ENCODE data around the gene MSH2. TPM values are rescaled to one million over a fixed set of nuclear protein-coding genes. Genes with fewer than 3 reads are reported as not detected.

Gene MSH2
- total RNA-seq, 1 experiment from 2014 or later = 8.7 TPM

GRCh38 chr2:47386551-47386950, 16.4 kb upstream of the MSH2 start:
- Mint-ChIP-seq H3K9me3 (ENCODE audit: unreplicated experiment) (no peaks in the 10 kb centered on the region), H3K27me3 (ENCODE audit: insufficient read depth, unreplicated experiment) (no peaks in the 10 kb centered on the region), H3K4me1 (ENCODE audit: insufficient read depth, unreplicated experiment) (no peaks in the 10 kb centered on the region), H3K4me3 (ENCODE audit: unreplicated experiment) (no peak overlapping the region), H3K27ac (ENCODE audit: low read depth, unreplicated experiment) (no peak overlapping the region), H3K36me3 (ENCODE audit: insufficient read depth, unreplicated experiment) (no peaks in the 10 kb centered on the region)
- POLR2A ChIA-PET = interaction anchor here (3.2 kb wide), 1 partner anchor 52 kb away, joined by 10 read pairs; no protein-coding TSS in a partner anchor
- CTCF ChIA-PET = interaction anchor here (0.6 to 7.5 kb wide), 12 partner anchors 10 to 1700 kb away, joined by 3 to 281 read pairs (median 4); no protein-coding TSS in a partner anchor
- intact Hi-C loops (cut with micrococcal nuclease) = no loop called here
- no peak for TF ChIP-seq CTCF (IDR thresholded peaks at IDR 0.05; ENCODE audit: unreplicated experiment)
- no TSS peak for BruUV-seq (replicated peaks)
- DNase-seq (ENCODE audit: unreplicated experiment) = no peak

DNA sequence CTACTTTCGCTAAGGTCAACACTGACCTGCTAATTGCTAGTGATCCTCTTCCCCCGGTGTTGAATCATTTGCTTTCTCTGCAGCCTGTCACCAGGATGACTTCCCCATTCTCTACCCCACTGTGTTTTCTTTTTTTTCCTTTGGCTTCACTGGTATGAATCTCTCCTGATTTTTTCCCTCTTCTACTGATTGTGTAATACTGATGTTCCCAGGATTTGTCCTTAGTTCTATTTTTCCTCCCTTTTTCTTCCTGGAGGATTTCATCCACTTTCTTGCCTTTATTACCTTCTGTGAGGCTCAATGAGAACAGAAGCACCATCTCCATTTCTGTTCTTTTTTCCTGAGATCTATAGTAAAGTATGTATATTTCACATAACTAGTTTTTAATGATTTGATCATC, 14.1 kb upstream of the MSH2 start:
- Mint-ChIP-seq H3K36me3 (ENCODE audit: insufficient read depth, unreplicated experiment) (no peaks in the 10 kb centered on the region), H3K27me3 (ENCODE audit: insufficient read depth, unreplicated experiment) (no peaks in the 10 kb centered on the region), H3K9me3 (ENCODE audit: unreplicated experiment) (no peaks in the 10 kb centered on the region), H3K4me1 (ENCODE audit: insufficient read depth, unreplicated experiment) (no peaks in the 10 kb centered on the region), H3K27ac (ENCODE audit: low read depth, unreplicated experiment) (no peak overlapping the region), H3K4me3 (ENCODE audit: unreplicated experiment) (no peak overlapping the region)
- BruUV-seq (replicated peaks) = no TSS peak
- no peak for DNase-seq (ENCODE audit: unreplicated experiment)
- intact Hi-C loops (cut with micrococcal nuclease) = loop anchor here (1.0 kb wide), 1 partner anchor 54 kb away; no protein-coding TSS in a partner anchor
- TF ChIP-seq CTCF (IDR thresholded peaks at IDR 0.05; ENCODE audit: unreplicated experiment) = no peak
- ChIA-PET CTCF (interaction anchor here (0.5 to 7.5 kb wide), 23 partner anchors 10 to 755 kb away, joined by 3 to 281 read pairs (median 5); no protein-coding TSS in a partner anchor), POLR2A (interaction anchor here (1.2 to 3.2 kb wide), 2 partner anchors 49 to 54 kb away, joined by 4 to 10 read pairs; no protein-coding TSS in a partner anchor)

DNA sequence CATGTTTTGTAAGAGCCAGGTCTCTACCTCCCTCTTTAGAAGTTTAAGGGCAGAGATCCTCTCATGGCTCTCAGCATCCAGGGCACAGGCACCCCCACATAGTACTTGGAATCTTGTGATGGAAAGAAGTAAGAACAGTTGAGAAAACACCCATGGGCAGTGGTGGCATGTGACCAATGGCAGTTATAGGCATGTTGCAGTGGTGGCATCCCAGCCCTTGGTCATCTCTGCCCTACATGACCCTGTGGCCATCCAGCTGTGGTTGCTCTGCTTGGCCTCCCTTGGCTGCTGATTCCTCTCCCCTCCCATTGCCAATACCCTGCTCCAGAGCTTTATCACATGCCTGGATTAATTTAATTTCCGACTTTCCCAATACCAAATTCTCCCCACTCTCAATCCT, 13.3 kb upstream of the MSH2 start:
- TF ChIP-seq CTCF (IDR thresholded peaks at IDR 0.05; ENCODE audit: unreplicated experiment) = no peak
- intact Hi-C loops (cut with micrococcal nuclease) = no loop called here
- CTCF ChIA-PET = interaction anchor here (0.7 to 7.5 kb wide), 2 partner anchors 48 to 55 kb away, joined by 3 to 281 read pairs; no protein-coding TSS in a partner anchor
- Mint-ChIP-seq H3K4me1 (ENCODE audit: insufficient read depth, unreplicated experiment) (no peaks in the 10 kb centered on the region), H3K4me3 (ENCODE audit: unreplicated experiment) (no peak overlapping the region), H3K9me3 (ENCODE audit: unreplicated experiment) (no peaks in the 10 kb centered on the region), H3K36me3 (ENCODE audit: insufficient read depth, unreplicated experiment) (no peaks in the 10 kb centered on the region), H3K27ac (ENCODE audit: low read depth, unreplicated experiment) (no peak overlapping the region), H3K27me3 (ENCODE audit: insufficient read depth, unreplicated experiment) (no peaks in the 10 kb centered on the region)
- POLR2A ChIA-PET = interaction anchor here (1.8 kb wide), 1 partner anchor 55 kb away, joined by 5 read pairs; no protein-coding TSS in a partner anchor
- no peak for DNase-seq (ENCODE audit: unreplicated experiment)
- BruUV-seq (replicated peaks) = no TSS peak

GRCh38 chr2:47401789-47402554, 984 bp upstream of the MSH2 start:
- ChIA-PET CTCF (interaction anchor here (0.8 to 2.3 kb wide), 2 partner anchors 47 to 67 kb away, joined by 3 to 11 read pairs; no protein-coding TSS in a partner anchor), POLR2A (interaction anchor here (0.7 to 1.1 kb wide), 4 partner anchors 25 to 366 kb away, joined by 3 to 5 read pairs (median 4); no protein-coding TSS in a partner anchor)
- Mint-ChIP-seq H3K9me3 (ENCODE audit: unreplicated experiment) (no peaks in the 10 kb centered on the region), H3K27ac (ENCODE audit: low read depth, unreplicated experiment) (no peak overlapping the region), H3K4me3 (ENCODE audit: unreplicated experiment) (peak overlapping the region; percentile 99), H3K36me3 (ENCODE audit: insufficient read depth, unreplicated experiment) (peaks cover 6% of the 10 kb centered on the region), H3K27me3 (ENCODE audit: insufficient read depth, unreplicated experiment) (no peaks in the 10 kb centered on the region), H3K4me1 (ENCODE audit: insufficient read depth, unreplicated experiment) (peaks cover 13% of the 10 kb centered on the region)
- no TSS peak for BruUV-seq (replicated peaks)
- intact Hi-C loops (cut with micrococcal nuclease) = no loop called here
- TF ChIP-seq CTCF (IDR thresholded peaks at IDR 0.05; ENCODE audit: unreplicated experiment) = no peak
- DNase-seq (ENCODE audit: unreplicated experiment) = no peak

All from MCF 10A (cell line).